Renal pelvis (tissue), 4 donors: ENCODE data around the gene ZNF700. TPM values are rescaled to one million over a fixed set of nuclear protein-coding genes. Genes with fewer than 3 reads are reported as not detected.
A peak's percentile ranks its signal among the peaks of the same experiment; 100 is the strongest.
"Not testable (repeated sequence)": the region's sequence is repeated elsewhere in the genome, so short reads cannot be mapped to it uniquely, and the experiment has no call there.

Experiments used
- DNase-seq: peaks from one replicate; pipeline ENCODE4 v3.0.0-alpha.2; 2013
- polyA plus RNA-seq, 3 donors: library from polyadenylated mRNA; unstranded; fragments of 120-200 nt; gene quantifications; one replicate each; pipeline ENCODE4 v1.2.1, GENCODE V29; 2013; ENCODE audit not compliant: insufficient read length in 3 of 3

ZNF700 gene
- polyA plus RNA-seq, 3 donors: 13.1 to 26.0 (median 21.1) TPM

GRCh38 chr19:11986754-11987153 lies 61.8 kb downstream of the ZNF700 start:
- DNase-seq: no peak

DNA sequence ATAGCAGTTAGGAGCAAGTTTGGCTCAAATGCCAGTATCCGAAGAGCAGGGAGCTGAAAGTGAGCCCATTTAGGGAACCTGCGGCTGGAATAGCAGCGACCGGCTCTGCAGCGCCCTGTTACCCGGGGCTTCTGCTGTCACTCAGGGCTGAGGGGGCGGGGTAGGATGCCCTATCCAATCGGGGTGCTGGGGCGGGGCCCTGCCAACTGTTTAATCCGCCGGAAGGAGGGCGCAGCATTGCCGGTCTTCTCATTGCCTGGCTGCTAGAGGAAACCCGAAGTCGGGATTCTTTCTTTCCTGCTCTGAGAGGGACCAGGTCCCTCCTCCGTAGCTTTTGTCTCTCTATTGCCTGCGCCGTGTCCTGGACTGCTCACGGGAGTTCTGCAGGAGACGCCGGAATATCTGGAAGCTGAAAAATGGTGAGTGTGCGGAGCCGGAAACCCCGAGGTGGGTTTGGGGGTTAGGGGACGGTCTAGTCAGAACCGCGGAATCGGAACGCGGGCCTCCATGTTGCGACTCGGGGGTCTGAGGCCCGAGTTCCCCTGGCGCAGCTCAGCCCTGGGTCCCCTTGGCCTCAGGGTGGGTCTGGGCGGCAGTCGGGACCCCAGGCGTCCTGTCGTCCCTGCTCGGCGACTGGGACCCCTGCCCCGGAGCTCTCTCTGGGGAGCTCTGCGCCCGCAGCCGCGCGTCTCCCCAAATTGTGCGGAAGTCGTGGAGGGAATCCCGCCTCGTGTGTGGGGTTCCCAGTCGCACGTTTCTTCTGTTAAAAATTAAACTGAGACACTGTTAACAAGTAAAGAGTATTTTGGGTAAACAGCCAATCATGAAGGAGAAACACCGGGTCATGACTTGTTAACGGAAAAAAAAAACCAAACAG lies 62.7 kb downstream of the ZNF700 start:
- peak; percentile 95 for DNase-seq

- no peak for DNase-seq
Measured at GRCh38 chr19:11989112-11989456, 64.2 kb downstream of the ZNF700 start.

DNA sequence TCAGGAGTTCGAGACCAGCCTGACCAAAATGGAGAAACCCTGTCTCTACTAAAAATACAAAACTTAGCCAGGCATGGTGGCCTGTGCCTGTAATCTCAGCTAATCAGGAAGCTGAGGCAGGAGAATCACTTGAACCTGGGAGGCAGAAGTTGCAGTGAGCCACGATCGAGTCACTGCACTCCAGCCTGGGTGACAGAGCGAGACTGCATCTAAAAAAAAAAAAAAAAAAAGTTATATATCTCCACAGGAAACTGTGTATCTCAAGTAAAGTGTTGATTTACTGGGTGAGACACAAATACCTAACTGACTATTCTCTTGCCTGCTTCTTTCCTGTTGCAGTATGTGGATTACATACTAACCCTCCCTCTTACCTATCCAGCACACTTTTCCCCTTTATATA lies 67.0 kb downstream of the ZNF700 start:
- not testable (repeated sequence) for DNase-seq

DNA sequence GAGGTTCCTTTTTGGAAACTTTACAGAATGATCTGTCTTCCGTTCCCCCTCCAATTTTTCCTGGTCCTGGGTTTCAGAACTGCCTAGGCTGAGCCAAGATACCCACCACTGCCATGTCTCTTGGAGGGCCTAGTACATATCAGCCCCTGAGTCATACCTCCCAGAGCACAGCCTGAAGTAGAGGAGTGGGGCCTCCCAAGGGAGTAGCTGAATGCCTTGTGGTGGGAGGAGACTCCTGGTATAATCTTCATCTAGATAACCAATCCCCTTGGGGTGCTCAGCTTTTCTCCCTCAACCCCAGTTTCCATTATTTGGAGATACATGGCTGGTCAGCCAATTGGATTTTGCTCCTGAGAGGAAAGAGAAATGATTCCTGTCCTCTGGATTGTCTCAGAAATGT lies 70.3 kb downstream of the ZNF700 start:
- DNase-seq: no peak

Other genes with a start within 250 kb of the ZNF700 start
- 10 to 100 TPM; 10.9 to 11.8 (median 11.0) TPM for gene ZNF823, start 186.2 kb upstream of the ZNF700 start, polyA plus RNA-seq
- 10 to 100 TPM; 14.2 to 16.9 (median 14.8) TPM for gene ZNF441, start 158.1 kb upstream of the ZNF700 start, polyA plus RNA-seq
- gene ZNF491, start 126.6 kb upstream of the ZNF700 start, polyA plus RNA-seq: 1 to 10 TPM; 2.9 to 5.6 (median 5.1) TPM
- 10 to 100 TPM; 11.6 to 25.8 (median 20.8) TPM for gene ZNF440, start 110.8 kb upstream of the ZNF700 start, polyA plus RNA-seq
- 10 to 100 TPM; 16.9 to 29.9 (median 25.6) TPM for gene ZNF439, start 76.4 kb upstream of the ZNF700 start, polyA plus RNA-seq
- 10 to 100 TPM; 14.0 to 29.8 (median 24.9) TPM for gene ZNF69, start 37.3 kb upstream of the ZNF700 start, polyA plus RNA-seq
- 10 to 100 TPM in 2 of 3 donors, 1 to 10 TPM in 1; 6.4 to 11.2 (median 10.8) TPM for gene ZNF763, start 39.9 kb downstream of the ZNF700 start, polyA plus RNA-seq
- gene ZNF433, start 110.6 kb downstream of the ZNF700 start, polyA plus RNA-seq: 10 to 100 TPM; 14.2 to 24.8 (median 17.7) TPM
- 1 to 10 TPM; 1.1 to 3.1 (median 2.4) TPM for gene ZNF878, start 127.9 kb downstream of the ZNF700 start, polyA plus RNA-seq
- gene ZNF844, start 139.6 kb downstream of the ZNF700 start, polyA plus RNA-seq: 10 to 100 TPM; 25.1 to 32.8 (median 26.5) TPM
- gene ZNF20, start 215.2 kb downstream of the ZNF700 start, polyA plus RNA-seq: 10 to 100 TPM in 1 of 3 donors, 1 to 10 TPM in 2; 6.1 to 10.7 (median 7.8) TPM
- 10 to 100 TPM; 13.3 to 18.6 (median 14.4) TPM for gene ZNF625, start 231.6 kb downstream of the ZNF700 start, polyA plus RNA-seq
- 10 to 100 TPM; 13.5 to 19.5 (median 17.1) TPM for gene ZNF136, start 238.0 kb downstream of the ZNF700 start, polyA plus RNA-seq